Skin of body (tissue), 2 donors: ENCODE data around the gene C4BPB. TPM values are rescaled to one million over a fixed set of nuclear protein-coding genes. Genes with fewer than 3 reads are reported as not detected.
A peak's percentile ranks its signal among the peaks of the same experiment; 100 is the strongest.
"Not testable (repeated sequence)": the region's sequence is repeated elsewhere in the genome, so short reads cannot be mapped to it uniquely, and the experiment has no call there.

Experiments
- DNase-seq: peaks from one replicate; lab custom pipeline; 2025; lab: John Stamatoyannopoulos, UW
- total RNA-seq: library from RNA; depleted of rRNA; stranded (reverse); fragments of >200 nt; gene quantifications from one replicate; pipeline ENCODE4 v1.2.3, GENCODE V29; 2014

Gene C4BPB, protein sequence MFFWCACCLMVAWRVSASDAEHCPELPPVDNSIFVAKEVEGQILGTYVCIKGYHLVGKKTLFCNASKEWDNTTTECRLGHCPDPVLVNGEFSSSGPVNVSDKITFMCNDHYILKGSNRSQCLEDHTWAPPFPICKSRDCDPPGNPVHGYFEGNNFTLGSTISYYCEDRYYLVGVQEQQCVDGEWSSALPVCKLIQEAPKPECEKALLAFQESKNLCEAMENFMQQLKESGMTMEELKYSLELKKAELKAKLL
- total RNA-seq: 0.30 TPM

DNA sequence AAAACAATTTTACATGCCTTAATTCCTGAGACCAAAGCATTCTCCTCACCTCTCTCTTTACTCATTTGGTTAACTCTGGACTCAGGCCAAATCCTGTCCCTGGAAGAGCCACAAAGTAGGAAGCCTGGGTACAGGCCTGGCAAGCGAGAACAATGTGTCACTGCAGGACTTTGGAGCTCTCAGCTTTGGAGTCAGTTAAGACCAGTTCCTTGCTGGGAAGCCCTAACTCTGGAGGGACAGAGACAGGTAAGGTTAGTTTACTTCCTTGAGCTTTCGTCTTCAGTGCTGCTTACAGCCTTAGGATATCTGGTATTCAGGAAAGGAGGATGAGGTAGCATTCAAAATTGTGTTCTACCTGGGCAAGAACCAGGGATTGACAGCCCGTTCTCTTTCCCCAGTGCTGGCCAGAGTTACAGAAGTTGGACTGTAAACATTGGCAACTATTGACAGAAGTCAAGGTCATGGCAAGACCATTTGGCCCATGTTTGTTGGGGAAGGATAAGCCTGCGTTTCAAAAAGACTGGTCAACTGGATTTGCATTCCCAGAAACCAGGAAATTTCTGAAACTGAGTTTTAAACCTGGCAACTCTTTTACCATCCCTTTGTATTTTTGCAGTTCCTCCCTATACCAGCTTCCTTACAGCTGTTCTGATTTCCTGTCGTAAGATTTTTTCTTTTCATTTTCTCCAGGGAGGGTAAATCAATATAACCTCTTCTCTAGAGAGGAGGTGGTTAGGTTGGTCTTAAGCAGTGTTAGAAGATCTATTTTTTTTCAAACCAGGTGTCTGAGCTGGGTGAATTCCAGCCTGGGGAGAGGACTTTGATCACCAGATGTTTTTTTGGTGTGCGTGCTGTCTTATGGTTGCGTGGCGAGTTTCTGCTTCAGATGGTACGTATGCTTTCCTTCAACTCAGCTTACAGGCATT is at the start of gene C4BPB:
Gene C4BPB (plus strand): TSS at position 160 of the 926 bp plus-strand sequence. CDS start 672 bp downstream, at position 832.
- DNase-seq: no peak

DNA sequence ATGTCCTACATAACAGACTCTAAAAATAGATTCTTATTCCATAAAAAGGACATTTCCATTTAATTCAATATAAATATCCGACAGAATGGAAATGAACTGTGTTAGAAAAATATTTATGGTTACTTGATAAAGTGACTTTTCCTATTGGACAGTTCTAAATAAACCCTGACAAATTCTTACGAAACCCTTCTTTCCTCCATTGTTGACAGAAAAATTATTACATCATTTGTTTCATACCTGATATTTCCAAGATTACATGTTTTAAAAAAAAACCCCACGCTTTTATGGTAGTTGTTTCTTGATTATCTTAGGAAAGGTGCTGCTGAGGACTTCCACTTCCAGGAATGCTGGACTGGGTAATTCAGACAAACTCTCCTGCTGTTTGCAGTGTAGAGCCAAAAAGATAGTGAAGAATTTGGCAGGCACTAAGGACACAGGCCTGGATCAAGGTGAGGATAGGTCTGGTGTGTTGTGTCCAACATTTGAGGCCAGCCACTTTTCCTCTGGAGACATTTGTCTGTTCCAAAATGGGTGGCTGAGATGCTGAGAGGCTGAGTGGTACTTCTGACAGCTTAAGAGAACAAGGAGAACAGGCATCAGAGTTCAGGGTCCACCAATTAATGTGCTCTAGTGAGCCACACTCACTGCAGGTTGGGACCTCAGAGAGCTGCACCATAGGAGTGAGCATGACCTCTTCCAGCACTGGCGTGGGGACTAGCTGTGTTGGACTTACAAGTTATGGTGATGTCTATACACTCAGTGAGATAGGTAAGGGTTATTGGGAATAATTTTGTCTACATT is 49.1 kb upstream of the C4BPB start:
- DNase-seq: no peak

DNA sequence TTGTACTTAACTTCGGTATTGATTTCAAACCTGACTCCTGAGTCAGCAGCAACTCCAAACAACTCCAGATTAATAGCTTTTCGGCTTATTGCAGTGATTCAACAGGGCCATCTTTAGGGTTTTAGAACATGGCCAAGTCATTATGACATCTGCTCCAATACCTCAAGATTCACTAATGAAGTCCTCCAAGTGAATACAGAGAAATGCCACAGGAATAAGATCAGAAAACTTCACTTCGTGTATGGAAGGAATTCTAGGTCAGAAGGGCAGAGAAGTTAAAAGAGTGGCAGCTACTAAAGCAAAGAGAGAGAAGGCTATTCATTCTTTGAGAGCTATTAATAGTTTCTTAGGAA is 48.5 kb upstream of the C4BPB start:
- DNase-seq: no peak

DNA sequence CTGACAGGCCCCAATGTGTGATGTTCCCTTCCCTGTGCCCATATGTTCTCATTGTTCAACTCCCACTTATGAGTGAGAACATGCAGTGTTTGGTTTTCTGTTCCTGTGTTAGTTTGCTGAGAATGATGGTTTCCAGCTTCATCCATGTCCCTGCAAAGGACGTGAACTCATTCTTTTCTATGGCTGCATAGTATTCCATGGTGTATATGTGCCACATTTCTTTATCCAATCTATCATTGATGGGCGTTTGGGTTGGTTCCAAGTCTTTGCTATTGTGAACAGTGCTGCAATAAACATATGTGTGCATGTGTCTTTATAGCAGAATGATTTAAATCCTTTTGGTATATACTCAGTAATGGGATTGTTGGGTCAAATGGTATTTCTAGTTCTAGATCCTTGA is 47.3 kb upstream of the C4BPB start:
- not testable (repeated sequence) for DNase-seq

DNA sequence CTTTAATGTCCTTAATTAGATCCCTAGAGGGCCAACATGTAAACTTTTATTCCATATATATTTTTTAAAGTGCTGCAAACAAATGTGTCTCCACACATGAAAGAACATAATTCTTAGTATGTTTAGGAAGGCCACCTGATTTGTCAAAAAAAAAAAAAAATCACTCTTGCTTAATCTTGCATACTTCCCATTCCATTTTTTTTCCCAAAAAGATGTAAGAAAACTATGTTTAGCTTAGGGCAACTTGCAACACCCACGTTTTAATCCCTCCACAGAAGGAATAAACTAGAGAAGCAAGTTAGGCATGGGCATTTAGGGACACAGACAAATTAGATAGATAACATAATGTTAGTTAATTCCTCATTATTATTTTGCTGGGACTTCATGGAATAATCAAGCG is 43.2 kb upstream of the C4BPB start:
- no peak for DNase-seq

DNA sequence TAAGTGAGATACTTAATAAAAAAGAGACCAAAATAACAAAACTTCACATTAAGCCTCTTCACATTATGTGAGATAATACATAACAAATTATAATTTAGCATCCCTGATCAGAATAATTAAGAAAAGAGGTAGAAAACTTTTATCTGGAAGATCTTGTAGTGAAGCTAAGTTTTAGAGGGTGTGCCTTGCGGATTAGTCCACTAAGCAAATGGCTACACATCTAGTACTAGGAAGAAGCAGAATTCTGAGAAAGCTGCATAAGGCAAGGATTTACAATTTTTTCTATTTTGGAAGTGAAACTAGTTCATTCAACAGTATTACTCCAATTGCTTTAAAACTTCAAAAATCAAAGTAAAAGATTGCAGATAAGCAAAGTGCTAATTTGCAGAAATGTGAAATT is 41.2 kb upstream of the C4BPB start:
- no peak for DNase-seq

DNA sequence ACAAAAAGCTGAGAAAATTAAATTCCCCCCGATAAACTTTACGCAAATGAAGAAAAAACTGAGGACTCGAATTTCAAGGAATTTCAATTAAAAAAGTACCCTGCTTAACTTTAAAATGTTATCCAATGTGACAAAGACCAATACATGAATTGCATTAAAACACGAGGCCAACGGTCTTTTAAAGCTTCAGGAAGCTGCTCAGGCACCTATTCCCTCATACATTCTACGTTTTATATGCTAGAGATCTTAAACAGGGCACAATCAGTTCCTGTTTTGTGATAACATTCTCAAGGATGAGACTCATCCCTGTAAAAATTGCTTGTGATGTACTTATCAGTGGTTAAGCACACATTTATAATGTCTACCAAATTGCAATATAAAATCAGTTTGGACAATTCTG is 40.6 kb upstream of the C4BPB start:
- no peak for DNase-seq

DNA sequence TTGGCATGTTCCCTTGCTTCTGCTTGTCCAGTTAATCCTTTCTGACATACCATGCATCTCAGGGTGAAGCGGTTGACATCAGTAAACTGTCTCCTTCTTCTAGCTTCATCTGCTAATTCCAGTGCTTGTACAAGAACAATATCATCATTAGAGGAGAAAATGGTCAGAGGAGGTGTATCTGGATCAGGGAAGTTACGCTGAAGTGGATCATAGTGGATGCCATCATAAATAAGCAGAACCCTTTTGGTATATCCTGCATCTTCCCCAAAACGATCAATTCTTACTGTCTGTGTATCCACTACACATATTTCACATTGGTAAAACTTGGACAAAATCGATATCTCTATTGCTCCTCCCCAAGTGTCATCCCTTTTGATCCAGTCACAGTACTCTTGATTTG is 39.6 kb upstream of the C4BPB start:
- DNase-seq: no peak

GRCh38 chr1:207049514-207049913 is 39.1 kb upstream of the C4BPB start:
- DNase-seq: no peak

DNA sequence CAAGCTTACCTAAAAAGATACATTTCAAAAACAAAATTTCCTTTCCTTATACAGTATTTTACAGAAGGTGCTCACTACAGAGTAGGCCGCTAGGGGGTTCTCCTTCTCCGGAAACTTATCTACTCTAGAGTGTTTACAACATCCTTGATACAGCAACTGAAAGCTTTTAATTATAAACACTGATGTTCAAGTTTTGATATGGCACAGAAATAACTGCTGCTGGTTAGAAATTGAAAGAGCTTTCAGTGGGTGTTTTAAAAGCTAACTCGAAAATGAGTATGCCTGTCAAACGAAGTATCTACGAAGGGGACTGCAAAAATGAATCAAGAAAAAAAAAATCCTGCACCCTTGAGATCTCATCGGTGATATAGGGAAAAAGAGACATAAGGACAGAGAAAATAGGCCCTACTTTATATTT is 38.7 kb upstream of the C4BPB start:
- peak; percentile 28 for DNase-seq

DNA sequence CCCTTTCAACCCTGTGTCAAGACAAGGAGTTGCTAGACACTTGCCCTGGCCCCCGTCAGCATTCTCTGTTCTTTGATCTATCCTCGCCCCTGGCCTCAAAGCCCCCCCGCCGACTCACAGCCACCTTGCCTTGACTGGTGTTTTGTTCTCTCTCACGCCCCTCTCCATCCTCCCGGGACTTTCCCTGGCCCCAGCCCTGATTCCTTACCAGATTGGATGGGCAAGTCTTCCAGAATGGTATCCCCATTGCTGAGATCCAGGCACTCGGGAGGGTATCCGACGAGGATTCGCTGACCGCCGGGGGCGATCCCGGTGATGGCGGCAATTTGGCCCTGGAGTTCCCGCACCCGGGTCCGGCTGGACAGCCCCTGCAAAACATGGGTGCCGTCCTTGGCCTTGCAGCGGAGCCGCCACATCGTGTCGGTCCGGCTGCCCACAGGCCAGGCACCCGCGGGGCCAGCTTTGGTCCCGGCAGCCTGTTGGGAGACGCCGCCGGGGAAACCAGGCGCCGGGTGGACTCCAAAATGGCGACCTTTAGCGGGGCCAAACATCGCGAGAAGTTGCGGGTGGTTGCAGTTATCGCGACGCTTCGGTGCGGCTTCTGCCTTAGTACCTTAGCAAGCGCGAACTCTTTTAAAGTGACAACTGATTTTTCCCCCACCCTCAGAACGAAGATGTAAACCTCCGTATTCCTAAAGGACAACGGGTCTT is 38.0 kb upstream of the C4BPB start:
- DNase-seq: peak; percentile 86

- no peak for DNase-seq
Measured at GRCh38 chr1:207051191-207051943, 37.3 kb upstream of the C4BPB start, which contains the start of gene YOD1. TSS of gene YOD1 (minus strand) at chr1:207051208. CDS start at chr1:207051030, 178 bp downstream.

GRCh38 chr1:207052911-207053769 is 35.5 kb upstream of the C4BPB start, which contains the start of gene PFKFB2:
TSS of gene PFKFB2 (plus strand) at chr1:207053275. CDS start at chr1:207054718, 1,443 bp downstream.
- peak; percentile 87 for DNase-seq

DNA sequence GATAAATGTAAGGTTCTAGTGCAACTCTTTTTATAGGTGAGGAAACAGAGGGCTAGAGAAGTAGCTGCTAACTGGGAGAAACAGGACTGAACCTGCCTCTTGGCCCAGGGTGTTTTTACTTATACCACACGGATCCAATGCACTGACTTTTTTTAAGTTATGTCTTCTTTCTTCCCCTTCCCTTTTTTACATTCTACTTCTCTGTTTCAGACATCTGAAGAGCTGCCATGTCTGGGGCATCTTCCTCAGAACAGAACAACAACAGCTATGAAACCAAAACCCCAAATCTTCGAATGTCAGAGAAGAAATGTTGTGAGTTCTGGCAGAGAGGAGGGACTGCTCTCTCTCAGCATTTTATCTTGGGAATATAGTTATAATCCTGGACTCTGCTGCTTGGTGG is 34.2 kb upstream of the C4BPB start:
- DNase-seq: no peak

DNA sequence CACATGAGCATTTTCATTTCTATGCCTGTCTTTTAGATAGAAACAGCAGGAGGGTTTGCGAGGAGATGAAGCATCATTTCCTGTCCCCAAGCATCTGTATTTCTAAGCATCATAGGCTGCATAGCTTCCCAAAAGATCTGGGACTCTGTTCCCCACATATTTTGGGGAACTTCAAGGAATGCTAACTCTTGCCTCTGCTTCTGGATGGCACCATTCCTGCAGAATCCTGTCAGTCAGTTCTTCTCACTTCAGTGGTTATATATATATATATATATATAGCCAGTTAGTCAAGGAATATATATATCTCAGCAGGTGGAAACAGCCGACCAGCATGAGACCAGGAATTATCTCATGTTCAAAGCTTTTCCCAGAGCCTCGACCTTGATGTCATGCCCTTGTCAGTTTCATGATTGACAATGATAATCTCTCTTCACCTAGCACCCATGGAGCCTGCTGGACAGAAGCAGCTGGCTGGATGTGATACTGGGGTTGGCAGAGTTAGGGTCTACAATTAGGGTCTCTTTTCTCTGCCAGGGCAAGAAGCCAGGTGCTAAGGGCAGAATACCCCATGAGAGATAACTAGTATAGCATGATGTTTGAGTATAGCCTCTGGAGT is 33.2 kb upstream of the C4BPB start:
- DNase-seq: no peak

DNA sequence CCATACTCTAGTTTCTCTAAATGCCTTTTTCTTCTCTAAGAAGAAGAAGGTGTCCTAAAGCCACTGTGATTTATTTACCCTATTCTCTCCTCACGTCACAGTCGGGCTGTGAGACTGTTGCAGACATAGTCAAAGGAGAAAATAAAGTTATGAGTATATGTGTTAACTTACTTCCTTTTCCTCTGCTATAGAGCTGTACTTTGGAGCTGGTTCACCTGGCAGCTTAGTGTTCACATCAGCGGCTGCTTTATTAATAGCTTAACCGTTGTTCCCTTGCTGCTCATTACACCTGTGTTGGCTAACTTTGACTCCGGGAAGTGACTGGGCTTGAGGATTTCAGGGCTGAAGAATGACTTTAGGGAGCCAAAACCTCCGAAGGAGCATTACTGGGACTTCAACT is 32.0 kb upstream of the C4BPB start:
- no peak for DNase-seq

DNA sequence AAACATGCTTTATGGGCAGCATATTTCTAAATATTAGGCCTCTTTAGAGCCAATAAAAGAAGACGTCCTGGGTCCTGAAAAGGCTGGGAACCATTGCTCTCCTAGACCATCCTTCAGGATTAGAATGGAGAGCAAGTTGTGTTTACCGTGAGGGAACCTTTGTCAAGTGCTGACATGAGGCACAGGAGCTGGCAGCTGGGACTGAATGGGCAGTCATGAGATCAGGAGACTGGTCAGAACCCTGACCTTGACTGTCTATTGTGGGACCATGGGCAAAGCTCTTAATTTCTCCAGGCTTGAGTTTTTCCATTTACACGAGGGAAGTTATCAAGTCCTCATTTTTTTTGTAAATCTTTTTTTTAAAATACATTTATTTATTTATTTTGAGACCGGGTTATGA is 30.4 kb upstream of the C4BPB start:
- no peak for DNase-seq

GRCh38 chr1:207058878-207059867 is 29.5 kb upstream of the C4BPB start:
- no peak for DNase-seq
